Measurements from ENCODE around the gene FANCC. TPM values are rescaled to one million over a fixed set of nuclear protein-coding genes. Genes with fewer than 3 reads are reported as not detected.

The FANCC gene
- total RNA-seq, 1 experiment from 2014 or later = 25.3 TPM

DNA sequence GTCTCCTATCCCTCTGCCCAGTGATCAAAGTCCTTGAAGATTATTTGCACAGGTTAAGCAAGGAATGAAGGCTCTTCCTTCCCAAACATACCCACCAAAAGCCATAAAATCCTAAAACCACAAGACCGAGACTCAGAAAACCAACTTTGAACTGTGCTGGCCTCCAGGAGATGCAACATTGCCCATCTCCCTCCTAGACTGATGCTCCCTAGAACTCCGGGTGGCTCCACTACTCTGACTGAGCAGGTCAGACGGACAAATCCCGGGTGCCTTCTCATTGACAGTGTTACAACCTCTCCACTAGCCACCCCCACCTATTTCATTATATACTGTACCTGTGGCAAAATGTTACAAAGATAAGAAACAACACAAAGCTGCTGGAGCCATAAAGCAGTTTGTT is 110.1 kb downstream of the FANCC start:
- Histone ChIP-seq H3K4me3 (ENCODE audit: low read depth, low read length, poor library complexity, severe bottlenecking) (no peak overlapping the region), H3K27ac (ENCODE audit: low read depth, low read length, poor library complexity, severe bottlenecking) (peak overlapping the region; percentile 14), H3K4me1 (ENCODE audit: insufficient read depth, low read length, poor library complexity, severe bottlenecking) (peaks cover 52% of the 10 kb centered on the region), H3K27me3 (replicated peaks; ENCODE audit: insufficient read depth, low read depth, low read length, poor library complexity) (no peaks in the 10 kb centered on the region), H3K9me3 (ENCODE audit: low read depth, low read length, poor library complexity, severe bottlenecking) (no peaks in the 10 kb centered on the region), H3K36me3 (ENCODE audit: insufficient read depth, low read length, poor library complexity, severe bottlenecking) (no peaks in the 10 kb centered on the region)
- POLR2A ChIA-PET (ENCODE audit: low non-redundant PET) = no interaction called here
- TF ChIP-seq EZH2 (IDR thresholded peaks at IDR 0.05; ENCODE audit: borderline replicate concordance, low read depth, low read length, poor library complexity, severe bottlenecking) = no peak
- TF ChIP-seq, protein P1, sequence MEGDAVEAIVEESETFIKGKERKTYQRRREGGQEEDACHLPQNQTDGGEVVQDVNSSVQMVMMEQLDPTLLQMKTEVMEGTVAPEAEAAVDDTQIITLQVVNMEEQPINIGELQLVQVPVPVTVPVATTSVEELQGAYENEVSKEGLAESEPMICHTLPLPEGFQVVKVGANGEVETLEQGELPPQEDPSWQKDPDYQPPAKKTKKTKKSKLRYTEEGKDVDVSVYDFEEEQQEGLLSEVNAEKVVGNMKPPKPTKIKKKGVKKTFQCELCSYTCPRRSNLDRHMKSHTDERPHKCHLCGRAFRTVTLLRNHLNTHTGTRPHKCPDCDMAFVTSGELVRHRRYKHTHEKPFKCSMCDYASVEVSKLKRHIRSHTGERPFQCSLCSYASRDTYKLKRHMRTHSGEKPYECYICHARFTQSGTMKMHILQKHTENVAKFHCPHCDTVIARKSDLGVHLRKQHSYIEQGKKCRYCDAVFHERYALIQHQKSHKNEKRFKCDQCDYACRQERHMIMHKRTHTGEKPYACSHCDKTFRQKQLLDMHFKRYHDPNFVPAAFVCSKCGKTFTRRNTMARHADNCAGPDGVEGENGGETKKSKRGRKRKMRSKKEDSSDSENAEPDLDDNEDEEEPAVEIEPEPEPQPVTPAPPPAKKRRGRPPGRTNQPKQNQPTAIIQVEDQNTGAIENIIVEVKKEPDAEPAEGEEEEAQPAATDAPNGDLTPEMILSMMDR (conservative IDR thresholded peaks at IDR 0.05; ENCODE audit: low read depth, low read length) = no peak
- CTCF ChIA-PET = no interaction called here
- intact Hi-C loops (cut with micrococcal nuclease; ENCODE audit: unreplicated experiment) = no loop called here
- no peak for DNase-seq (ENCODE audit: low spot score)
- no TSS peak for BruUV-seq (replicated peaks)

DNA sequence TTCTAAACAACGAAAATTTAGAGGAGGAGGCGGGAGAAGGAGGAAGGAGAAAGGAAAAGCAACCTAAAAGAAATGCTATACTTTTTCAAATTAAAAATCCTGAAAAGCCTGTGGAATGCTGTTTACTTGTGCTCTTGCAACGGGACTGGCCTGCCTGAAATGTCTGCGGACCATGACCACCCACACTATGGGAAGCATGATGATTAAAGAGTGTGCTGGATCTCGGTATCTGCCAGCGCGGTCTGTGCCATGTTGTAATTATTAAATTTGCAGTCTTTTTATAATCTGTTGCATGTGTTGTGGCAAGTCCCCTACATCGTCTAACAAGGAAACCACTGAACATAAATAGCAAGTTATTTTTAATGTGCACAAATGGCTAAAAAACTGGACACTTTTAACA is 111.4 kb downstream of the FANCC start:
- Histone ChIP-seq H3K27me3 (replicated peaks; ENCODE audit: insufficient read depth, low read depth, low read length, poor library complexity) (no peaks in the 10 kb centered on the region), H3K4me1 (ENCODE audit: insufficient read depth, low read length, poor library complexity, severe bottlenecking) (peaks cover 59% of the 10 kb centered on the region), H3K9me3 (ENCODE audit: low read depth, low read length, poor library complexity, severe bottlenecking) (no peaks in the 10 kb centered on the region), H3K27ac (ENCODE audit: low read depth, low read length, poor library complexity, severe bottlenecking) (peak overlapping the region; percentile 14), H3K36me3 (ENCODE audit: insufficient read depth, low read length, poor library complexity, severe bottlenecking) (no peaks in the 10 kb centered on the region), H3K4me3 (ENCODE audit: low read depth, low read length, poor library complexity, severe bottlenecking) (no peak overlapping the region)
- TF ChIP-seq, protein P1 (conservative IDR thresholded peaks at IDR 0.05; ENCODE audit: low read depth, low read length) = no peak
- TF ChIP-seq EZH2 (IDR thresholded peaks at IDR 0.05; ENCODE audit: borderline replicate concordance, low read depth, low read length, poor library complexity, severe bottlenecking) = no peak
- CTCF ChIA-PET = no interaction called here
- DNase-seq (ENCODE audit: low spot score) = peak; percentile 48
- no TSS peak for BruUV-seq (replicated peaks)
- intact Hi-C loops (cut with micrococcal nuclease; ENCODE audit: unreplicated experiment) = no loop called here
- POLR2A ChIA-PET (ENCODE audit: low non-redundant PET) = no interaction called here

DNA sequence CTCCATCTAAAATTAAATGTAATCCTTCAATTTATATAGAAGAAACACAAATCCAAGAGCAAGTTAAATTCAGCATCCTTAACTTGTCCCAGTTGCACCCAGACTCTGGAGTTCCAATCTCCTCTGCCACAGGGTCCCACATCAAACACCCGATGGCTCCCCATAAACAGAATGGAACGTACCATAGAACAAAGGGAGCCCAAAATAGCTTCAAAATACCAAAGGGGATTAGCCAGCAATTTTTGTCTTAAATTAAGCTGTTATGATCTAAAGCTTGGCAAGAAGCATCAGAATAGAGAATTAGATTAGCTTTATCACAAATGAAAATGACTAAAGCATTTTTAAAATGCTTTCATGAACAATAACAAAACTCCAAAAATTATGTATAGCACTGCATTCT is 112.8 kb downstream of the FANCC start:
- H3K9me3 ChIP-seq (ENCODE audit: low read depth, low read length, poor library complexity, severe bottlenecking) = no peaks in the 10 kb centered on the region
- BruUV-seq (replicated peaks) = no TSS peak
- ChIA-PET CTCF (no interaction called here), POLR2A (ENCODE audit: low non-redundant PET) (no interaction called here)
- peak; percentile 71 for DNase-seq (ENCODE audit: low spot score)
- H3K27ac ChIP-seq (ENCODE audit: low read depth, low read length, poor library complexity, severe bottlenecking) = peak overlapping the region; percentile 60
- H3K4me3 ChIP-seq (ENCODE audit: low read depth, low read length, poor library complexity, severe bottlenecking) = peak overlapping the region; percentile 2
- no peak for TF ChIP-seq EZH2 (IDR thresholded peaks at IDR 0.05; ENCODE audit: borderline replicate concordance, low read depth, low read length, poor library complexity, severe bottlenecking)
- TF ChIP-seq, protein P1 (conservative IDR thresholded peaks at IDR 0.05; ENCODE audit: low read depth, low read length) = no peak
- H3K36me3 ChIP-seq (ENCODE audit: insufficient read depth, low read length, poor library complexity, severe bottlenecking) = no peaks in the 10 kb centered on the region
- peaks cover 60% of the 10 kb centered on the region for H3K4me1 ChIP-seq (ENCODE audit: insufficient read depth, low read length, poor library complexity, severe bottlenecking)
- intact Hi-C loops (cut with micrococcal nuclease; ENCODE audit: unreplicated experiment) = no loop called here
- H3K27me3 ChIP-seq (replicated peaks; ENCODE audit: insufficient read depth, low read depth, low read length, poor library complexity) = no peaks in the 10 kb centered on the region
